IMR-90 (cell line): ENCODE data around the gene KLF8.

Experiments
- CEBPB ChIP-seq: IDR thresholded peaks from 2 replicates; pipeline ENCODE4 v1.6.1; 2012; ENCODE audit warnings: low read depth, low read length, improper control_type of control experiment
- MAFK ChIP-seq: IDR thresholded peaks from 2 replicates; pipeline ENCODE4 v1.6.1; 2012; ENCODE audit warnings: low read depth, low read length, improper control_type of control experiment
- POLR2A ChIP-seq: IDR thresholded peaks from 2 replicates; pipeline ENCODE4 v1.6.1; 2012; ENCODE audit warnings: mild to moderate bottlenecking, low read depth, low read length
- RAD21 ChIP-seq: IDR thresholded peaks from 2 replicates; pipeline ENCODE4 v1.6.1; 2012; ENCODE audit warnings: low read length, improper control_type of control experiment
- RCOR1 ChIP-seq: IDR thresholded peaks from 2 replicates; pipeline ENCODE4 v1.6.1; 2012; ENCODE audit warnings: mild to moderate bottlenecking, low read length, improper control_type of control experiment; ENCODE audit not compliant: insufficient replicate concordance
- SMC3 ChIP-seq: fragments of 150-350 bp; IDR thresholded peaks from 2 replicates; pipeline ENCODE4 v1.6.1; 2016; ENCODE audit warnings: low read depth, mild to moderate bottlenecking, antibody characterized with exemption, low read length, moderate library complexity
- TF ChIP-seq, protein P1 (sequence below): conservative IDR thresholded peaks from 2 replicates; pipeline ENCODE4 v1.5.1; 2012; ENCODE audit warnings: mild to moderate bottlenecking, low read depth, low read length, improper control_type of control experiment
- TF ChIP-seq, protein P2 (sequence below): fragments of 150-350 bp; IDR thresholded peaks from 2 replicates; pipeline ENCODE4 v1.6.1; 2016; ENCODE audit warnings: low read depth, mild to moderate bottlenecking, low read length, moderate library complexity, borderline replicate concordance

DNA sequence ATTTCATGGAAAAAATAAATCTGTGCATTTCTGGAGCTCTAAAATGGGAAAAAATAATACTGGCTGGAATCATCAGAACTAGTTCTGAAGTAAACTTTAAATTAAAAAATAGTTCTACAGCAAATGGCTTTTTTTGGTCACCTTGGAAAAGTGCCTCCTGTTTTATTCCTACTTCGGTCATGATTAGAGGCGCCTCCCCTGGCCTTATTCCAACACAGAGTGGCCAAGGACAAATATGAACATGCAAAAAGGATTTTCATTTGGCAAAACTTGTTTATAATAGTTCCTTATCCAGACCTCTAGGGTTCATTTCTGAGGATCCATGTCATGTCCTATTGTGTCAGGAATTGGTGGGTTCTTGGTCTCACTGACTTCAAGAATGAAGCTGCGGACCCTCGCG is 11.1 kb upstream of the KLF8 start:
- TF ChIP-seq, protein P1, sequence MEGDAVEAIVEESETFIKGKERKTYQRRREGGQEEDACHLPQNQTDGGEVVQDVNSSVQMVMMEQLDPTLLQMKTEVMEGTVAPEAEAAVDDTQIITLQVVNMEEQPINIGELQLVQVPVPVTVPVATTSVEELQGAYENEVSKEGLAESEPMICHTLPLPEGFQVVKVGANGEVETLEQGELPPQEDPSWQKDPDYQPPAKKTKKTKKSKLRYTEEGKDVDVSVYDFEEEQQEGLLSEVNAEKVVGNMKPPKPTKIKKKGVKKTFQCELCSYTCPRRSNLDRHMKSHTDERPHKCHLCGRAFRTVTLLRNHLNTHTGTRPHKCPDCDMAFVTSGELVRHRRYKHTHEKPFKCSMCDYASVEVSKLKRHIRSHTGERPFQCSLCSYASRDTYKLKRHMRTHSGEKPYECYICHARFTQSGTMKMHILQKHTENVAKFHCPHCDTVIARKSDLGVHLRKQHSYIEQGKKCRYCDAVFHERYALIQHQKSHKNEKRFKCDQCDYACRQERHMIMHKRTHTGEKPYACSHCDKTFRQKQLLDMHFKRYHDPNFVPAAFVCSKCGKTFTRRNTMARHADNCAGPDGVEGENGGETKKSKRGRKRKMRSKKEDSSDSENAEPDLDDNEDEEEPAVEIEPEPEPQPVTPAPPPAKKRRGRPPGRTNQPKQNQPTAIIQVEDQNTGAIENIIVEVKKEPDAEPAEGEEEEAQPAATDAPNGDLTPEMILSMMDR: no peak
- no peak for TF ChIP-seq MAFK
- TF ChIP-seq RAD21: no peak
- no peak for TF ChIP-seq POLR2A
- TF ChIP-seq, protein P2, sequence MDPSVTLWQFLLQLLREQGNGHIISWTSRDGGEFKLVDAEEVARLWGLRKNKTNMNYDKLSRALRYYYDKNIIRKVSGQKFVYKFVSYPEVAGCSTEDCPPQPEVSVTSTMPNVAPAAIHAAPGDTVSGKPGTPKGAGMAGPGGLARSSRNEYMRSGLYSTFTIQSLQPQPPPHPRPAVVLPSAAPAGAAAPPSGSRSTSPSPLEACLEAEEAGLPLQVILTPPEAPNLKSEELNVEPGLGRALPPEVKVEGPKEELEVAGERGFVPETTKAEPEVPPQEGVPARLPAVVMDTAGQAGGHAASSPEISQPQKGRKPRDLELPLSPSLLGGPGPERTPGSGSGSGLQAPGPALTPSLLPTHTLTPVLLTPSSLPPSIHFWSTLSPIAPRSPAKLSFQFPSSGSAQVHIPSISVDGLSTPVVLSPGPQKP: no peak
- no peak for TF ChIP-seq RCOR1
- no peak for TF ChIP-seq SMC3
- no peak for TF ChIP-seq CEBPB
